ENCODE results near the gene MTMR3. TPM values are rescaled to one million over a fixed set of nuclear protein-coding genes. Genes with fewer than 3 reads are reported as not detected.
"Not testable (repeated sequence)": the region's sequence is repeated elsewhere in the genome, so short reads cannot be mapped to it uniquely, and the experiment has no call there.

Gene MTMR3
- total RNA-seq, 1 experiment from 2014 or later = 23.9 TPM

DNA sequence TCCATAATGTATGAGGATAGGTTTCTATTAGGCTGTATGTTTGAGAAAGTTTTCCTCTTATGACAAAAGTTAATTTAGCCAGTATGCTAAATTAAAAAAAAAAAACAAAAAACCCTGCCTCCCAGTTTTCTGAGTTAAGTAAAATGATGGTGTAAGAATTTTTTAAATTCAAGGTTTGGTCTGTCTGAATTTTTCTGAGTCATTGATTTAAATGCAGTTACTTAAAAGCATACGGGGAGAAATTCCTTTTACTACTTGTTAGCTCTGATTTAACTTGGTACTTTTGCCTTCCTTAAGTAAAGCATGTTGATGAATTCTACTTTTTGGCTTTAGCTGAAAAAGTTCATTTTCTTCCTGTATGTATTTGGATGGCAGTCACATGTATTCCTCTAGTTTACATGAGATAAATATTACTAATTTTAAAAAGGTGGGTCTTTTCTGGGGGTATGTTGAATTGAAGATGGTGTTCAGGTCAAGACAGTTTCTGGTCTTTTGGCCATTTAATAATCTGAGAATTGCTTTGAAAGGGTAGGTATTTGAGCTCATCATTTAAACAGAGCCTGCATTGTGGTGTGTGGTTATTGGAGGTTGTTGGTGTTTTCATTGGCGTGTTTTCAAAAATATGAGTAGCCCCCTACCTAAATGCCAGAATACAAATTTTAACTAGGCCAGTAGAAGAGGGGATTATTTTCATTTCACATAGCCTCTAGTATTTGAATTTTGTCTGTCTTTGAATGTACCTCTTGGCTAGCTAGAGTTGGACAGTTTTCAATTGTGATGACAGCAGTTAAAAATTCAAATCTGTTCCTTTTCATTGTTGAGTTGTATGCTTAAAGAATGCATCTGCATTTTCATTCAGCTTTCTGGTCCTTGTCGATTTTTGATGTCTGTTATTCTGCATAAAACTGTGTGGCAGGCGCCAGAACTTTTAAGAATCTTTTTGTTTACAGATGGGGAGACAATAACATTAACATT lies 64.7 kb downstream of the MTMR3 start:
- in situ Hi-C loops (cut with HindIII; ENCODE audit: low sequenced_read_pairs) = no loop called here
- DNase-seq (ENCODE audit: low spot score) = peak; percentile 50

DNA sequence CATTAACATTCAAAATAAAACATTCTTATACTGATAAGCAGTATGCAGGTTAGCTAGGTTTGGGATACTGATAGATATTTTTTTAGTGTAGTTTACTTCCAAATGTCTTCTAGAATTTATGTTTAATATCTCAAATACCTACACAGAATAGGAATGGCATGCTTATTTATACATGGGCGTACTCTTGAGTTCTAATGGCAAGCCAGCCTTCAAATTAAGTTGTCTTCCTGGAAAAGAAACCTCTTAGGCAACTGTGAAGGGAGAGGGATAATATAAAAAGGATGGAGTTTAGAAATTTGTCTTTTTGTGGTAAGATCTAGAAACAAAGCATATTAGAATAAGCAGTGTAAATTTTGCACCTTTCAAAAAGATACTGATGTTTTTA lies 65.4 kb downstream of the MTMR3 start:
- DNase-seq (ENCODE audit: low spot score) = no peak
- in situ Hi-C loops (cut with HindIII; ENCODE audit: low sequenced_read_pairs) = no loop called here

GRCh38 chr22:29949872-29950271 lies 66.9 kb downstream of the MTMR3 start:
- in situ Hi-C loops (cut with HindIII; ENCODE audit: low sequenced_read_pairs) = no loop called here

GRCh38 chr22:29951791-29952413 lies 68.9 kb downstream of the MTMR3 start:
- in situ Hi-C loops (cut with HindIII; ENCODE audit: low sequenced_read_pairs) = no loop called here
- DNase-seq (ENCODE audit: low spot score) = no peak

More at GRCh38 chr22:29949872-29950271, 66.9 kb downstream of the MTMR3 start:
- DNase-seq (ENCODE audit: low spot score) = no peak

- in situ Hi-C loops (cut with HindIII; ENCODE audit: low sequenced_read_pairs) = no loop called here
- no peak for DNase-seq (ENCODE audit: low spot score)
These were observed 71.4 kb downstream of the MTMR3 start for GRCh38 chr22:29954203-29954855.

DNA sequence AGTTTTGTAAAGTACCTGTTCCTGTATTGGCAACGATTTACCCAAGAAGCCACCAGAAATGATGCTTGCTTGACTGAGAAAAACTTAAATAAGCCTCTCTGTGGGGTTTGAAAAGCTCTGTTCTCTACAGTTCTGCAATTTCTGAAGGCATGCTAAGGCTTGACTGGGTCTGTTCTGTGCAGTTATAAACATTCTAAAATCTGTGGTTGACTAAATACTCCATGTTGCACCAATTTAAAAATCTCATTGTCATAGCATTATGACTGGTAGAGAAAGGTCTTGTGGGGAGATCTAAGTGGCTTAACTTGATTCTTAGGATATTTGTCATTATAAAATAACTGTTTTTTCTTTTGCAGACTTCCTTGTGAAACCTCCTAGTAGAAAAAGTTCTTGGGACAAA lies 73.7 kb downstream of the MTMR3 start:
- in situ Hi-C loops (cut with HindIII; ENCODE audit: low sequenced_read_pairs) = no loop called here
- DNase-seq (ENCODE audit: low spot score) = no peak

DNA sequence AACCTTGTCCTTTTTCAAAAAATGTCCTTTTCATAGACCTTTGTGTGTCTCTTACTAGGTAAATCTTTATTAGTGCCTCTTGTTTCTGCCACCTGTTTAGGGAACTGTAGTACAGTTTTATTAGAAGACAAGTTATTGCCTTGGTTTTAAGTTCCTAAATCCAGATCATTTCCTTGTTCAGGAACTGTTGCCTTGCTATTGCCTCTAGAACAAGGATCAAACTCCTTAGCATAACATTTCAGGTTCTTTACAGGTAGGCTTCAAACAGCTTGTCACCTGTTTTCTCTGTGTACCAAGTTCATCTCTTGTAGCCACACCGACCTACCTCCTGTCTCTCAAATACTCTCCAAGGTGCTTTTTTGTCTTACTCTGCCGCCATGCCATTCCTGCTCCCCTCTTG lies 75.2 kb downstream of the MTMR3 start:
- in situ Hi-C loops (cut with HindIII; ENCODE audit: low sequenced_read_pairs) = no loop called here
- DNase-seq (ENCODE audit: low spot score) = no peak

DNA sequence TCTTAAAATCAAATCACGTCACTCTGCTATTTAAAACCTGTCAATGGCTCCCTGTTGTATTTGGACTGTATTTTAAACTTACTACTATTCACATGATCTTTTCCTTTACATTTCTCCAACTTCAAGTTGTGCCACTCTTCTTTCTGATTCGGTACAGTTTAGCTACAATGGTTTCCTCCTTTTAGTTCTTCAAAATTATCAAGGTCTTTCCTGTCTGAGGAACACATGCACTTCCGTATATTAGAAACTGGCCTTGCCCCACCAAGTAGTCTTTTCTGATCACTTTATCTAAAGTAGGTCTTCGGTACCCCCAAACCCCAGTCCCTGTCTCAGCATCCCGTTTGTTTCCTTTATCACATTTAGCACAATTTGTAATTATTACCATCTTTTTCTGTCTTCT lies 81.8 kb downstream of the MTMR3 start:
- no peak for DNase-seq (ENCODE audit: low spot score)
- in situ Hi-C loops (cut with HindIII; ENCODE audit: low sequenced_read_pairs) = no loop called here

- in situ Hi-C loops (cut with HindIII; ENCODE audit: low sequenced_read_pairs) = no loop called here
- DNase-seq (ENCODE audit: low spot score) = no peak
These were observed 84.5 kb downstream of the MTMR3 start for GRCh38 chr22:29967461-29967860.

GRCh38 chr22:29971607-29972006 lies 88.6 kb downstream of the MTMR3 start:
- in situ Hi-C loops (cut with HindIII; ENCODE audit: low sequenced_read_pairs) = no loop called here

DNA sequence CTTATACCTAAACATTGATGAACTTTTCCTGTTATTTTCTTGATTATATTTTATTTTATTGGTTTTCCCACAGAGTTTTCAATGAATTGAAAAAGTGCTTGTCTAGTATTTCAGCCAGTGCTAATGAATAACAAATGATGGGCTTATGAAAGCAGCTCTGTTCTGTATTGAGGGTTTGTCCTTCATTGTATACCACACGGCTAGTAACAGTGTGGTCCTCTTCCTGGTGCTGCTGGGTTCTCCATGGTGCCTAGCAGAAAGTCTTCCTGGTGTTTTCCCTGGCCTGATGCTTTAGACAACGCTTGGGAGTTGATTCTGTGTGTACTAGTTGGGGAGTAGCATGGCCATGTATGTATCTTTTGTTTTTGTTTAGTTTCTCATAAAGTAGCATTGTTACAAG lies 89.1 kb downstream of the MTMR3 start:
- in situ Hi-C loops (cut with HindIII; ENCODE audit: low sequenced_read_pairs) = no loop called here
- DNase-seq (ENCODE audit: low spot score) = no peak

More at GRCh38 chr22:29971607-29972006, 88.6 kb downstream of the MTMR3 start:
- no peak for DNase-seq (ENCODE audit: low spot score)

DNA sequence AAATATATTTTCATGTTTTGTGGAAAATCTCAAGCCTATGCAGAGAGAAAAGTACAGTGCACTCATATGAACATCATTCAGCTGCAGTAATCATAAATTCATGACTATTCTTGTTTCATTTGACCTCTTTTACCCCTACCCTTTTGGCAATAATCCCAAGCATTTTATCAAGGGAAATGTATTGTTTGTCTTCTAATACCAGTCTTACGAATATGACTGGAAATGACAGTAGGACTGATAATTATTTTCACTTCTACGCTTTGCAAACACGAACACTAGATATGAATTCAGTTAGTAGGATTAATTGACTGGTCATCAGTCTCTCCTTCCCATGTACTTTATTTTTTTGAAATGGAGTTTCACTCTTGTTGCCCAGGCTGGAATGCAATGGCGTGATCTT lies 90.3 kb downstream of the MTMR3 start:
- DNase-seq (ENCODE audit: low spot score) = no peak
- in situ Hi-C loops (cut with HindIII; ENCODE audit: low sequenced_read_pairs) = no loop called here

DNA sequence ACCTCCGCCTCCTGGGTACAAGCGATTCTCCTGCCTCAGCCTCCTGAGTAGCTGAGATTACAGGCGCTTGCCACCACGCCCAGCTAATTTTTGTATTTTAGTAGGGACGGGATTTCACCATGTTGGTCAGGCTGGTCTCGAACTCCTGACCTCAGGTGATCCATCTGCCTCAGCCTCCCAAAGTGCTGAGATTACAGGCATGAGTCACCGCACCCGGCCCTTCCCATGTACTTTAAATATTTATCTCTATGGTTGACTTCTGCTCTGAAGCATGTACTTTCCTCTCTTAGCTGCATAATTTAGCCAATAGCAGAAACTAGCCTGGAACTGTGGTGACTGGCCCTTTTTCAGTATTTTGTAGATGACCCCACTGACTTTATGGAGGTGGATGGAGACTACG lies 90.7 kb downstream of the MTMR3 start:
- in situ Hi-C loops (cut with HindIII; ENCODE audit: low sequenced_read_pairs) = not testable (repeated sequence)

DNA sequence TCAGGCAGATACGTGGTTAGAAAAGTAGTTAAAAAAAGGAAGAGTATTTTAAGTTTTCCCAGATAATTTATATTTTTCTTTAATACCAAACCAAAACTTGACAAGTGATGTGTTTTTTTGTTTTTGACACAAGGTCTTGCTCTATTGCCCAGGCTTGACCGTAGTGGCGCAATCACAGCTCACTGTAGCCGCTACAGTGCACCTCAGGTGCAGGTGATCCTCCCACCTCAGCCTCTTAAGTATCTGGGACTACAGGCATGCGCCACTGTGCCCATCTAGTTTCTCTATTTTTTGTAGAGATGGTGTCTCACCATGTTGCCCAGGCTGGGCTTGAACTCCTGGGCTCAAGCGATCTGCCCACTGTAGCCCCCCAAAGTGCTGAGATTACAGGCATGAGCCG lies 92.5 kb downstream of the MTMR3 start:
- DNase-seq (ENCODE audit: low spot score) = no peak
- in situ Hi-C loops (cut with HindIII; ENCODE audit: low sequenced_read_pairs) = no loop called here

More for the DNA sequence above, 90.7 kb downstream of the MTMR3 start:
- not testable (repeated sequence) for DNase-seq (ENCODE audit: low spot score)

- DNase-seq (ENCODE audit: low spot score) = no peak
- in situ Hi-C loops (cut with HindIII; ENCODE audit: low sequenced_read_pairs) = no loop called here
These were observed 94.1 kb downstream of the MTMR3 start for GRCh38 chr22:29977107-29977506.

GRCh38 chr22:29979777-29980321 lies 96.9 kb downstream of the MTMR3 start:
- in situ Hi-C loops (cut with HindIII; ENCODE audit: low sequenced_read_pairs) = no loop called here
- DNase-seq (ENCODE audit: low spot score) = no peak

GRCh38 chr22:29983296-29983917 lies 100.4 kb downstream of the MTMR3 start:
- DNase-seq (ENCODE audit: low spot score) = no peak
- in situ Hi-C loops (cut with HindIII; ENCODE audit: low sequenced_read_pairs) = no loop called here

DNA sequence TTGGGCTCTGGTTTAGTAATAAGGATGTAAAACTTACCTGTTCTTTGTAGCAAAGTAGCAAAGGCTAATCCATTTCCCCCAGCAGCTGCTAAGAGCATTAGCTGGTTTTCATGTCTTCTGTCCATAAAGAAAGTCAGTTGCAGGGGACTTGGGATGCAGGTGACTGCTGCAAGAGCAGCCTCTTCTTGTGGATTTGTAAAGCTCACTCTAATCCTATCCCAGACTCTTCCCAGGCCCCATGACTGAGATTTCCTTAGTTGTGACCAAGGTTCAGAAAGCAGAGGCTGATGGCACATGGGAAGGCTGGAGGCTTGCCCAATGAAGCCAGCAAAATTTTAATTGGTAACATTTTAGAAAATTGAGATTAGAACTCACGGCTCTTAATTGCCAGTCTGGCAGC lies 102.9 kb downstream of the MTMR3 start:
- DNase-seq (ENCODE audit: low spot score) = no peak
- in situ Hi-C loops (cut with HindIII; ENCODE audit: low sequenced_read_pairs) = no loop called here

GRCh38 chr22:29987137-29987536 lies 104.2 kb downstream of the MTMR3 start:
- in situ Hi-C loops (cut with HindIII; ENCODE audit: low sequenced_read_pairs) = no loop called here
- peak; percentile 45 for DNase-seq (ENCODE audit: low spot score)
